IMR-90 (cell line): ENCODE results near the gene WDR54. TPM values are rescaled to one million over a fixed set of nuclear protein-coding genes. Genes with fewer than 3 reads are reported as not detected.

ENCODE experiments used
- MXI1 ChIP-seq: IDR thresholded peaks from 2 replicates; pipeline ENCODE4 v1.6.1; 2012; ENCODE audit warnings: low read depth, mild to moderate bottlenecking, low read length, moderate library complexity, borderline replicate concordance
- polyA plus RNA-seq, 3 experiments: library from polyadenylated mRNA; depleted of rRNA; stranded (reverse); fragments of >200 nt; gene quantifications; 2 replicates each; pipeline ENCODE4 v1.2.3, GENCODE V29; 2012; ENCODE audit warnings: low replicate concordance in 1 of 3
- total RNA-seq: library from RNA; depleted of rRNA; stranded (reverse); fragments of >200 nt; gene quantifications from 2 replicates; pipeline ENCODE4 v1.2.3, GENCODE V29; 2012
- TF ChIP-seq, protein P1 (sequence below): conservative IDR thresholded peaks from 2 replicates; pipeline ENCODE4 v1.5.1; 2012; ENCODE audit warnings: mild to moderate bottlenecking, low read depth, low read length, improper control_type of control experiment

Gene WDR54
- total and polyA plus RNA-seq, 2 of the 4 experiments (the other 2 are of a cell fraction): 47.9 to 57.2 TPM

DNA sequence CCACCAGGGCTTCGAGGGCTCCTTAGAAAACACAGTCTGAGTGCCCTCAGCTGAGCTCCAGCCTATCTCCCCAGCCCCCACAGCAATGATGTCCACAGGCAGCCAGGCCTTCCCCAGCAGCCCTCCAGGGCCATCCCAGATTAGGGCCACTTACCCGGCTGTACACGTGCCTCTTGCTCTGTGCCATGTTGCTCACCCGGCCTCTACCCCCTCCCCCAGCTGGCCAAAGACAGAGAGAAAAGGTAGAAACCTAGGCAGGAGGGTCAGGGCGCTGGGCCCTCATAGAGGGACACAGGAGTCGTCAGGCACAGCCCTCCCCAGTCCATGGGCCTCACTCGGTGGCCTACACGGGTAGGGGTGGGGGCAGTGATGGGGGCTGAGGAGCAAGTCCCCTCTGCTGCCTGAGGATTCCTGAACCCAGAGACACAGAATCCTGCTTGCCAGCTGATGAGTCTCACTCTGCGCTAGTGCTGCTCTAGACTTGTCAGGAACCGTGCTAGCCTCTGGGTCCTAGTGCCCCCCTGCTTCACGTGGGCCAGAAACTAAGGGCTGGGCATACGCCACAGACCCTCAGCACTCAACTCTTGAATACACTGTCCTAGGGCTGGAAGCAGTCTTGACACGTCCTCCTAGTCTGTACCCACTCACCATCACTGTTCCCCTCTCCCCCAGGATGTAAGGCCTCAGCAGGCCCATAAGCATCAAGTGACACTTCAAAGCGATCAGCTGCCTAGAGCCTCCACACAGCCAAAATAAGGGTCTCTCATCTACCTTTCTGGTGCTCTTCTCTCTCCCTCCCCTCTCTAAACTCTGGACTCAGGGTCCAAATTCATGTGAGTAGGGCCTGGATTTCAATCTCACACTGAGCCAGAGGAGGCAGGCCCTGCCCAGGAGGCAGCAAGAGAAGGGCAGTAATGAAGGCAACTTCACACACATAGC is 41.4 kb upstream of the WDR54 start, which contains the start of gene DCTN1 (continued):
- TF ChIP-seq, protein P1, sequence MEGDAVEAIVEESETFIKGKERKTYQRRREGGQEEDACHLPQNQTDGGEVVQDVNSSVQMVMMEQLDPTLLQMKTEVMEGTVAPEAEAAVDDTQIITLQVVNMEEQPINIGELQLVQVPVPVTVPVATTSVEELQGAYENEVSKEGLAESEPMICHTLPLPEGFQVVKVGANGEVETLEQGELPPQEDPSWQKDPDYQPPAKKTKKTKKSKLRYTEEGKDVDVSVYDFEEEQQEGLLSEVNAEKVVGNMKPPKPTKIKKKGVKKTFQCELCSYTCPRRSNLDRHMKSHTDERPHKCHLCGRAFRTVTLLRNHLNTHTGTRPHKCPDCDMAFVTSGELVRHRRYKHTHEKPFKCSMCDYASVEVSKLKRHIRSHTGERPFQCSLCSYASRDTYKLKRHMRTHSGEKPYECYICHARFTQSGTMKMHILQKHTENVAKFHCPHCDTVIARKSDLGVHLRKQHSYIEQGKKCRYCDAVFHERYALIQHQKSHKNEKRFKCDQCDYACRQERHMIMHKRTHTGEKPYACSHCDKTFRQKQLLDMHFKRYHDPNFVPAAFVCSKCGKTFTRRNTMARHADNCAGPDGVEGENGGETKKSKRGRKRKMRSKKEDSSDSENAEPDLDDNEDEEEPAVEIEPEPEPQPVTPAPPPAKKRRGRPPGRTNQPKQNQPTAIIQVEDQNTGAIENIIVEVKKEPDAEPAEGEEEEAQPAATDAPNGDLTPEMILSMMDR: no peak
- 0 out of 2 replicates have a peak, but pooled peaks have one; percentile 45 for TF ChIP-seq MXI1
